CD4-positive, alpha-beta T cell (primary cell): Measurements from ENCODE around the gene EAF1. TPM values are rescaled to one million over a fixed set of nuclear protein-coding genes. Genes with fewer than 3 reads are reported as not detected.

ENCODE experiments used
- ATAC-seq: fragments of 200-7000 bp; cut with Tn5 transposase; one replicate; pipeline ENCODE4 v1.10.0; 2022; ENCODE audit warnings: mild to moderate bottlenecking; ENCODE audit not compliant: poor library complexity
- CTCF ChIA-PET: fragments of 350-600 bp; sonication (Branson Sonifier 250); formaldehyde crosslinking; loops from one replicate; lab custom pipeline; 2021; ENCODE audit warnings: antibody characterized with exemption, inconsistent platforms; lab: Charles Lee
- POLR2A ChIA-PET: fragments of 350-600 bp; sonication (Branson Sonifier 250); formaldehyde crosslinking; loops from one replicate; lab custom pipeline; 2021; ENCODE audit warnings: antibody characterized with exemption, inconsistent platforms; lab: Charles Lee
- DNase-seq, 14 experiments: peaks; one replicate each; pipeline ENCODE4 v3.0.0-alpha.2; 2013 to 2020; ENCODE audit warnings: mixed read lengths in 2 of 14
- H3K27ac ChIP-seq, 2 donors: one replicate each; pipeline versions ENCODE4 v1.5.1 to v1.7.0; 2013; ENCODE audit warnings: low read length in 2 of 2, low read depth in 1 of 2, mild to moderate bottlenecking in 1 of 2
- H3K27me3 ChIP-seq, 2 experiments: 1 replicate in 1 of 2; 2 replicates in 1 of 2; pipeline versions ENCODE4 v1.6.1 to v1.7.0; 2013; ENCODE audit warnings: low read length in 2 of 2, control low read depth in 1 of 2, mild to moderate bottlenecking in 1 of 2, moderate library complexity in 1 of 2; ENCODE audit not compliant: insufficient read depth in 2 of 2, control insufficient read depth in 1 of 2
- H3K36me3 ChIP-seq: one replicate; pipeline ENCODE4 v1.6.1; 2013; ENCODE audit warnings: low read length, control low read depth; ENCODE audit not compliant: insufficient read depth
- H3K4me1 ChIP-seq: one replicate; pipeline ENCODE4 v1.6.1; 2013; ENCODE audit warnings: low read length, control low read depth; ENCODE audit not compliant: insufficient read depth
- H3K4me3 ChIP-seq: one replicate; pipeline ENCODE4 v1.5.1; 2013; ENCODE audit warnings: mild to moderate bottlenecking, low read length, moderate library complexity
- H3K9me3 ChIP-seq, 2 experiments: 1 replicate in 1 of 2; 2 replicates in 1 of 2; pipeline versions ENCODE4 v1.6.1 to v1.7.0; 2013; ENCODE audit warnings: low read length in 2 of 2, mild to moderate bottlenecking in 2 of 2, control low read depth in 1 of 2, moderate library complexity in 1 of 2; ENCODE audit not compliant: control insufficient read depth in 1 of 2, insufficient read depth in 1 of 2
- H3K27ac Mint-ChIP-seq: one replicate; pipeline ENCODE4 v1.8.0; 2020; ENCODE audit warnings: mixed read lengths
- H3K27me3 Mint-ChIP-seq: one replicate; pipeline ENCODE4 v1.8.0; 2021; ENCODE audit warnings: mixed read lengths
- H3K36me3 Mint-ChIP-seq: one replicate; pipeline ENCODE4 v1.8.0; 2021; ENCODE audit warnings: low read depth, mixed read lengths
- H3K4me1 Mint-ChIP-seq: one replicate; pipeline ENCODE4 v1.8.0; 2021; ENCODE audit warnings: low read depth, mixed read lengths
- H3K4me3 Mint-ChIP-seq: one replicate; pipeline ENCODE4 v1.8.0; 2020; ENCODE audit warnings: mild to moderate bottlenecking, mixed read lengths
- H3K9me3 Mint-ChIP-seq: one replicate; pipeline ENCODE4 v1.8.0; 2020; ENCODE audit warnings: mixed read lengths
- intact Hi-C, 2 experiments: fragments of 100-400 bp; cut with DNase I in 1 of 2; cut with micrococcal nuclease in 1 of 2; formaldehyde crosslinking; loops; one replicate each; pipeline versions ENCODE4 v1.15.1 to v1.9.0; 2023 to 2025; cut with DNase I, micrococcal nuclease
- total RNA-seq, 174 experiments: library from RNA in 2 of 174; stranded (reverse) in 2 of 174; gene quantifications; one replicate each; pipeline ENCODE4 v1.2.3 and lab custom pipeline; 2021 to 2026
- TF ChIP-seq, protein P1 (sequence below): fragments of 200-600 bp; IDR thresholded peaks from one replicate; pipeline ENCODE4 v1.8.0; 2022; ENCODE audit warnings: antibody characterized with exemption, mild to moderate bottlenecking

EAF1 gene
- total RNA-seq, 2 experiments from 2014 or later: 31.7 to 34.9 TPM

DNA sequence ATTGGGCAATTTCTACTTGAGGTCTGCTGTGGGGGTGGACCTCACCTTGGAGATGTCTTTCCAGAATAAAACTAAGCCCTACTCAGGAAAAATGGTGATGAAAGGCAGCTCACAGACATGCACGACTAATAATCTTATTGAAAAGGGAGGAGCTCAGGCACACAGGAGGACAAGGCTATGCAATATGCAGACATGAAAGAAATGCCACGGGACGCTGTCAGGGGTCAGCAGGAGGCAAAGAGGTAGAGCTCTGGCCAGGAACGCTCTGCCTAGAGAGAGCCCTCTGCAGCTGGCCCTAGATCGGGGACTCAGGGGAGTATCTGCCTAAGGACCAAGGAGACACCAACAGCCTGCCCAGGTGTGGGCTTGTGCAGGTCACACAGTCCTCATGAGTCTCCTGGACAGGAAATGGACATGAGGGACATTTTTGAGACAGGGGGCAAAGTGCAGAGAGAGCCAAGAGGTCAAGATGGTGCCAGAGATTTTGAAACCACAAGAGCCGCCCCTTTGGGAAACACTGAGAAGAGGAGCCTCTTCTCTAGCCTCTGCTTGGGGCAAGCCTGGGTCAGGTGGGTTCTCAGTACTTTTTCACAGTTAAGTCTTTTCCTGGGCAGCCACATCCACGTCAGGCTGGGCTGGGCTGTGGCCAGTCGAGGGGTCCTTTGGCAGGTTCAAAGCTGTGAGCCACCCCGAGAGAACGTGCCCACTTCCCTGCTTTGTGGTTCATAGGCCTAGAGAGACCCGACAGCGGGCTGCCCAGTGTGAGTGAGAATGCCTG lies 23.2 kb downstream of the EAF1 start:
- Histone ChIP-seq H3K4me3 (no peak overlapping the region), H3K27me3 (no peaks in the 10 kb centered on the region), H3K36me3 (no peaks in the 10 kb centered on the region), H3K4me1 (no peaks in the 10 kb centered on the region), H3K9me3 (no peaks in the 10 kb centered on the region), H3K27ac (no peak overlapping the region)
- intact Hi-C loops: no loop called here
- Mint-ChIP-seq H3K9me3 (no peaks in the 10 kb centered on the region), H3K27me3 (no peaks in the 10 kb centered on the region), H3K4me1 (no peaks in the 10 kb centered on the region), H3K27ac (no peak overlapping the region), H3K4me3 (no peak overlapping the region), H3K36me3 (peaks cover 11% of the 10 kb centered on the region)
- CTCF ChIA-PET: no interaction called here
- DNase-seq (no peak), ATAC-seq (no peak)
- TF ChIP-seq, protein P1, sequence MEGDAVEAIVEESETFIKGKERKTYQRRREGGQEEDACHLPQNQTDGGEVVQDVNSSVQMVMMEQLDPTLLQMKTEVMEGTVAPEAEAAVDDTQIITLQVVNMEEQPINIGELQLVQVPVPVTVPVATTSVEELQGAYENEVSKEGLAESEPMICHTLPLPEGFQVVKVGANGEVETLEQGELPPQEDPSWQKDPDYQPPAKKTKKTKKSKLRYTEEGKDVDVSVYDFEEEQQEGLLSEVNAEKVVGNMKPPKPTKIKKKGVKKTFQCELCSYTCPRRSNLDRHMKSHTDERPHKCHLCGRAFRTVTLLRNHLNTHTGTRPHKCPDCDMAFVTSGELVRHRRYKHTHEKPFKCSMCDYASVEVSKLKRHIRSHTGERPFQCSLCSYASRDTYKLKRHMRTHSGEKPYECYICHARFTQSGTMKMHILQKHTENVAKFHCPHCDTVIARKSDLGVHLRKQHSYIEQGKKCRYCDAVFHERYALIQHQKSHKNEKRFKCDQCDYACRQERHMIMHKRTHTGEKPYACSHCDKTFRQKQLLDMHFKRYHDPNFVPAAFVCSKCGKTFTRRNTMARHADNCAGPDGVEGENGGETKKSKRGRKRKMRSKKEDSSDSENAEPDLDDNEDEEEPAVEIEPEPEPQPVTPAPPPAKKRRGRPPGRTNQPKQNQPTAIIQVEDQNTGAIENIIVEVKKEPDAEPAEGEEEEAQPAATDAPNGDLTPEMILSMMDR: no peak
- POLR2A ChIA-PET: no interaction called here

DNA sequence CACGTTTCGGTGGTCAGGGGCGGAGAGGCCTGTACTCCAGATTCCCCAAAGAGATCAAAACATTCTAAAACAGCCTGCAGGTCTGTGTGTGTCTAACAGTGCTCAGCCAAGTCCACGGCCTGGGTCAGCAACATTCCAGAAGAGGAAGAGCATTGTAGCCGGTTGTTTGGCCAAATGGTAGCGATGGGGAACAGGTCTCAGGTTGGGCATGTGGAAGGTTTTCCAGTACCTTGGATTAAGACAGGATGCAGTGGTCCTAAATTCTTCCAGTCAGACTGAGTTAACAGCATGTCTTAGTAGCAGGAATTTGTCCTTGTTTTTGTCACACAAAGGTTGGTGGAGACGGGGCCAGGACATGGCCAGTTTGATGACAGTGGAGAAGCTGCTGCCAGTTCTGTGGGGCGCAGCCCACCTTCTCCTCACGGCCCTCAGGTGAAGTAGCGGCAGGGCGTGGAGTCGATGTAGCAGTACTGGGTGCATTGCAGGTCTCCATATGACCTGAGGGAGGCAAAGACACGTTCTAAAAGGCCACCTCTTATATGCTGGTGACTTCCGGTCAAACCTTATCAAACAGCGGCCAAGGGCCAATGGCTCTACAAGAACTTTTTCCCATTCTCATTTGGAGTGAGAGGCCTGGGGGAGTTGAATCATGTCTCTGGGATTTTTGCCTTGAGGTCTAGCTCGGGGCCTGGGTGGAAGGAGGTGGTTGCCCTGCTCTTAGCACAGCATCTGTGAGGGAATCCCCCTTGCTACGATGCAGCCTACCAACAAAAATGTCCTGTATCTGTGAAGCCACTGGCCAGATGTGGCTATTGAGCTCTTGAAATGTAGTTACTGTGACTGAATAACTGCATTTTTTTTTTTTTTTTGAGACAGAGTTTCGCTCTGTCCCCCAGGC lies 24.1 kb downstream of the EAF1 start:
- Histone ChIP-seq H3K9me3 (no peaks in the 10 kb centered on the region), H3K4me3 (no peak overlapping the region), H3K36me3 (peaks cover 4% of the 10 kb centered on the region), H3K27ac (no peak overlapping the region), H3K27me3 (no peaks in the 10 kb centered on the region), H3K4me1 (no peaks in the 10 kb centered on the region)
- Mint-ChIP-seq H3K4me3 (no peak overlapping the region), H3K27me3 (no peaks in the 10 kb centered on the region), H3K27ac (no peak overlapping the region), H3K36me3 (peaks cover 11% of the 10 kb centered on the region), H3K9me3 (no peaks in the 10 kb centered on the region), H3K4me1 (no peaks in the 10 kb centered on the region)
- CTCF ChIA-PET: no interaction called here
- DNase-seq: no peak
- intact Hi-C loops: no loop called here
- no peak for ATAC-seq
- POLR2A ChIA-PET: no interaction called here
- TF ChIP-seq, protein P1: no peak

DNA sequence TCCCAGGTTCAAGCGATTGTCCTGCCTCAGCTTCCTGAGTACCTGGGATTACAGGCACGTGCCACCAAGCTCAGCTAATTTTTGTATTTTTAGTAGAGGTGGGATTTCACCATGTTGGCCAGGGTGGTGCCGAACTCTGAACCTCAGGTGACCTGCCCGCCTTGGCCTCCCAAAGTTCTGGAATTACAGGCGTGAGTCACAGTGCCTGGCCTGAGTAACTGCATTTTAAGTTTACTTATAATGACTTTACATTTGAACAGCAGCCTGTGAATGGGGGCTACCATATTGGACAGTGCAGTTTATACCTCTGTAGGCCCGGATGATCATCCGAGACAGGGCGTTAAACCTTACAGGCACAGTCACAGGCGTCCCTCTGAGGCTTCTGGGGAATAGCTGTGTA lies 24.8 kb downstream of the EAF1 start:
- no peak for DNase-seq
- Histone ChIP-seq H3K4me1 (no peaks in the 10 kb centered on the region), H3K4me3 (no peak overlapping the region), H3K36me3 (peaks cover 4% of the 10 kb centered on the region), H3K27me3 (no peaks in the 10 kb centered on the region), H3K27ac (no peak overlapping the region), H3K9me3 (no peaks in the 10 kb centered on the region)
- no peak for ATAC-seq
- intact Hi-C loops: no loop called here
- Mint-ChIP-seq H3K36me3 (peaks cover 11% of the 10 kb centered on the region), H3K4me1 (no peaks in the 10 kb centered on the region), H3K9me3 (no peaks in the 10 kb centered on the region), H3K27me3 (no peaks in the 10 kb centered on the region), H3K4me3 (no peak overlapping the region), H3K27ac (no peak overlapping the region)
- TF ChIP-seq, protein P1: no peak
- POLR2A ChIA-PET: no interaction called here
- CTCF ChIA-PET: no interaction called here
